ENCODE data around the gene GNPNAT1.
A peak's percentile ranks its signal among the peaks of the same experiment; 100 is the strongest.

The GNPNAT1 gene

GRCh38 chr14:52791223-52792096 is at the start of gene GNPNAT1:
Gene GNPNAT1, minus strand, starts transcription at chr14:52791607. Its CDS starts 6,957 bp downstream, at chr14:52784650.
- DNase-seq = peak; percentile 90

- no peak for DNase-seq
Measured at GRCh38 chr14:52840877-52841276, 49.5 kb upstream of the GNPNAT1 start.

- DNase-seq = no peak
Measured at GRCh38 chr14:52837451-52837850, 46.0 kb upstream of the GNPNAT1 start.

DNA sequence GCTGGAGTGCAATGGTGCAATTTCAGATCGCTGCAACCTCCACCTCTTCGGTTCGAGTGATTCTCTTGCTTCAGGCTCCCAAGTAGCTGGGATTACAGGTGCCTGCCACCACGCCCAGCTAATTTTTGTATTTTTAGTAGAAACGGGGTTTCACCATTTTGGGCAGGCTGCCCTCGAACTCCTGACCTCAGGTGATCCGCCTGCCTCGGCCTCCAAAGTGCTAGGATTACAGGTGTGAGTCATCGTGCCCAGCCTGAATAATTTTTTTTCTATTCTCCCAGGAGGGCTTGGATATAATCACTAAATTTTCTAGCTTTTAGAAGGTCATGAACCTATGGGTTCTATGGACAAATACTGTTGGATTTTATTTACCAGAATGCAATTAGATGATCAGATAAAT is 44.7 kb upstream of the GNPNAT1 start:
- DNase-seq = no peak

- DNase-seq = peak; percentile 54
Measured at GRCh38 chr14:52835122-52835903, 43.9 kb upstream of the GNPNAT1 start.

GRCh38 chr14:52834440-52834842 is 43.0 kb upstream of the GNPNAT1 start:
- DNase-seq = no peak

DNA sequence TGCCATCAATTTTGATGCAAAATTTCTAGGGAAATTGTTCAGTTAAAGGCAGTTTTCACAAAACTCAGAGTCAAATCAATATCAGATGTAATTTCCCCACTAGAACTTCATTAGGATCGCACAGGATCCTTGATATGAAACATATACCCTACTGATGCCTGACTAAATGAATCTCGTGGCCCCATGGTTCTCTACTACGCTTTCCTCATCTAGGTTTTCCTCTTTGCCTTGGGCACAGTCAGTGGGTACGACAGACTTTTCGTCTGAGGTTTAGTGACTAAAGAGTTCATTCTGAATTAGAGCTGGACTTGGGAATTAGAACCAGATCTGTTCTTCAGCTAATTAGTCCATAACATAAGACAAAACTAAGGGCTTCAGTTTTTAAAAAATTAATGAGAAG is 42.5 kb upstream of the GNPNAT1 start:
- no peak for DNase-seq

GRCh38 chr14:52829527-52830185 is 38.2 kb upstream of the GNPNAT1 start:
- DNase-seq = no peak

GRCh38 chr14:52827426-52827825 is 36.0 kb upstream of the GNPNAT1 start:
- DNase-seq = no peak

DNA sequence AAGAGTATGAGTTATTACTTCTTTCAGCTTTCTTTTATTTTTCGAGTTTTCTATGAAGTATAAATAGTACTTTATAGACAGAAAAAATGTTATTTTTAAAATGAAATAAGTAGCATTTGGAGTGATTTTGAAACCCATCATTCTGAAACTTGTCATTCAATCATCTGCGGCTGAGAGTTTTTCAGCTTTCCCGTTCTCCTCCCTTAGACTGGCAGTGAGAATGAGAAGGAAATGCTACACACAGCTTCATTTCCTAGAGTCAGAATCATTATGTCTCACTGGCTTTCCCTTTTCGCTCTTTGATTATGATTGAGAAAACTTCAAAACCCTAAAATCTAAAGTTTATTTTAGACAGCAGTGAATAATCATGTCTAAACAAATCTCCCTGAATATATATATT is 33.7 kb upstream of the GNPNAT1 start:
- DNase-seq = no peak

GRCh38 chr14:52824462-52824861 is 33.1 kb upstream of the GNPNAT1 start:
- DNase-seq = no peak

GRCh38 chr14:52821805-52822250 is 30.4 kb upstream of the GNPNAT1 start:
- DNase-seq = no peak

GRCh38 chr14:52808101-52808500 is 16.7 kb upstream of the GNPNAT1 start:
- DNase-seq = no peak

DNA sequence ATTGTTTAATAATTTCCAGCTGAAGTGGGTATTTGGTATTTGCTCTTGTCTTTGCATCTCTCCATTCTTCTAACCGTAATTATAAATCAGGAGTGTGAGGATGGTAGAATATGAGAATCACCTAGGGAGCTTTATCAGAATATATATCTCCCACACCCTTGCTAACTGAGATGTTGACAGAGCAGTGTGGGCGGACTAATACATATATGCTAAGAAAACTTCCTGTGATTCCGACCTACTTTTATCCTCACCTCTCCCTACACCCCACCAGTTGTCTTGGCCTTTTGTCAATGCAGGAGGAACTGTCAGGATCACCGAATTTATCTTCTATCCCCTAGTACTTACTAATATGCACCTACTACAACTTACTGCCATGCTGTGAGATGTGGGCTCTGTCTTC is 14.7 kb upstream of the GNPNAT1 start:
- DNase-seq = no peak

GRCh38 chr14:52802597-52802996 is 11.2 kb upstream of the GNPNAT1 start:
- no peak for DNase-seq

DNA sequence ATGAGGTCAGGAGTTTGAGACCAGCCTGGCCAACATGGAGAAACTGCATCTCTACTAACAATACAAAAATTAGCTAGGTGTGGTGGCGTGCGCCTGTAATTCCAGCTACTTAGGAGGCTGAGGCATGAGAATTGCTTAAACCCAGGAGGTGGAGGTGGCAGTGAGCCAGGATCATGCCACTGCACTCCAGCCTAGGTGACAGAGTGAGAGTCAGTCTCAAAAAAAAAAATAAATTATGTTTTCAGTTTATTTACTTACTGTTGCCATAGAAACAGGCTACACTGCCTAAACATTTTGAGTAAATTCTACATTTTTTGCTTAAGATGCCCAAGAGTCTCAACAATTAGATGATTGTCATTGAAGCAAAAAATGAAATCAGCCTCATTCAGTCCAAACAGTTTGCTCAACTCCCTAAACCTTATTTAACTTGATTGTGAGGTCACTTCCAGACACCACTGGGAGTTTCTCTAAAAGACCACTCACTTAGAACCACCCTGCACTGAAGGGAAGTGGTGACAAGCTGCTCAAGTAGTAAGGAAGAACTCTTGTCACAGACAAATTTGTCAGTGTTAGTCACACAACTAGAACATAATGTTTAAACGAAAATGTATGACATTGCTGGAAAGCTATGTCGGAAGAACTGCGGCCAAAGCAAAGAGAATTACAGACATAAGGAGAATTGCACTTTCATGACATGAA is 9.8 kb upstream of the GNPNAT1 start:
- DNase-seq = no peak

- no peak for DNase-seq
Measured at GRCh38 chr14:52798826-52799225, 7.4 kb upstream of the GNPNAT1 start.

GRCh38 chr14:52797653-52798052 is 6.2 kb upstream of the GNPNAT1 start:
- no peak for DNase-seq

DNA sequence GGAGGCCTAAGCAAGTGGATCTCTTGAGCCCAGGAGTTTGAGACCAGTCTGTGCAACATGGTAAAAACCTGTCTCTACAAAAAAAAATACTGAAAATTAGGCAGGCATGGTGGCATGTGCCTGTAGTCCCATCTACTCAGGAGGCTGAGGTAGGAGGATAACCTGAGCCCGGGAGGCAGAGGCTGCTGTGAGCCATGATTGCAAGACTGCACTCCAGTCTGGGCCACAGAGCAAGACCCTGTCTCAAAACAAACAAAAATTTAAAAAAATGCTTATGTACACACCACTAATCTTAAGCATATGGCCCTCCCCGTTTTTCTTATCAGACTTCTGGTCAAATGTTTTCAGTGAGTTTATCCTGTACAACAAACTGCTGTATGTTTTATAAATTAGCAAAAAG is 1.7 kb upstream of the GNPNAT1 start:
- DNase-seq = no peak

- no peak for DNase-seq
Measured at GRCh38 chr14:52792097-52792415, 649 bp upstream of the GNPNAT1 start.

DNA sequence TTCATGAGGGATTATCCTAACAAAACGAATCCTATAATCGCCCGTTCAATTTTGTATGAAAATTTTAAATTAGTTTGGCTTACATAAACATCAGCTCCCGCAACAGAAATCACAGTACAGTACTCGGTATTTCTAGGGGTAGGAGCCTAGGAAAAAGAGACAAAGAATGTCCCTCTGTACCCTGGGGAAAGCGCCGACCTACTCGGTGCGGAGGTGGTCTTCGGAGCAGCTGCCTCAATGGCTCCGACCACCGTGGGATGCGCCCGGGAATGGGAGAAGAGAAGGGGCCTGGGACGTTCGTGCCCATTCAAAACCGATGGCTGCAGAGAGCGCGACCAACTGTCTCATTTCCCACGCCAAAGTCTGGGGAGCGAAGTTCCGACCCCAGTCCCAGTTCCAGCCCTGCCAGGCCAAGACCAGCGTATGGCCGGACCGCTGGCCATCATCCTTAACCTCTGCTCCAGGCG is 618 bp downstream of the GNPNAT1 start:
- DNase-seq = no peak

- DNase-seq = no peak
Measured at GRCh38 chr14:52790011-52790755, 1.2 kb downstream of the GNPNAT1 start.
